ENCODE data around the gene ALDH1A3. TPM values are rescaled to one million over a fixed set of nuclear protein-coding genes. Genes with fewer than 3 reads are reported as not detected.

Gene ALDH1A3
- total RNA-seq, 4 donors from 2014 or later: 8.5 to 99.9 (median 18.4) TPM

DNA sequence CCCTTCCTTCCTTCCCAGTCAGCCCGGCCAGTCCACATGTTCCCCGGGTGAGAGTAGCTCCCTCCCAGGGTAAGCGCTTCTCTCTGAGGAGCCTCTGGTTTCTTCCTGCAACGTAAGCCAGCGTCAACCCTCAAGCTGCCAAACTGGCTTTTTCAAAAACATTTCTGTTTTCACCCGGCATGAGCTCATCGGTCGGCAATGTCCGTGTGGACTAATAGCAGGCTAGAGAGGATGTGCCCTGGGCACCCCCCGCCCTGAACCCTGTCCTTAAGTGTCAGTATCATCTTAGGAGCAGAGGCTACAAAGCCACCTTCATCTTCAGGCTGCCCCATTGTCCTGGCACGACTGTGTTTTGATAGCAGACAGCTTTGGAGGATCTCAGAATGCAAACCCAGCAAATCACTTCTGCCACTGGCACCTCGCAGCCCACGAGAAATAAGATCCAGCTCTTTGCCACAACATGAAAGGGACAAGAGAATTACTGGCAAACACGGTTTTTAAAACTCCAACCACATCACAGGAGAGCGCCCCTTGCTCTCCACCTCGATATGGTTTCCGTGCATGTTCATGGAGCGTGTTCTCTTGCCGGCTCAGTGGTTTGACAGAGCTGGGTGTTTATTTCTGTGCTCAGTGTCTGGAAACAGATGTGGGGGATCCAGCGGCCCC is 9.9 kb downstream of the ALDH1A3 start:
- H3K9me3 ChIP-seq: no peaks in the 10 kb centered on the region
- TF ChIP-seq POLR2A (IDR thresholded peaks at IDR 0.05): no peak
- TF ChIP-seq, protein P1, sequence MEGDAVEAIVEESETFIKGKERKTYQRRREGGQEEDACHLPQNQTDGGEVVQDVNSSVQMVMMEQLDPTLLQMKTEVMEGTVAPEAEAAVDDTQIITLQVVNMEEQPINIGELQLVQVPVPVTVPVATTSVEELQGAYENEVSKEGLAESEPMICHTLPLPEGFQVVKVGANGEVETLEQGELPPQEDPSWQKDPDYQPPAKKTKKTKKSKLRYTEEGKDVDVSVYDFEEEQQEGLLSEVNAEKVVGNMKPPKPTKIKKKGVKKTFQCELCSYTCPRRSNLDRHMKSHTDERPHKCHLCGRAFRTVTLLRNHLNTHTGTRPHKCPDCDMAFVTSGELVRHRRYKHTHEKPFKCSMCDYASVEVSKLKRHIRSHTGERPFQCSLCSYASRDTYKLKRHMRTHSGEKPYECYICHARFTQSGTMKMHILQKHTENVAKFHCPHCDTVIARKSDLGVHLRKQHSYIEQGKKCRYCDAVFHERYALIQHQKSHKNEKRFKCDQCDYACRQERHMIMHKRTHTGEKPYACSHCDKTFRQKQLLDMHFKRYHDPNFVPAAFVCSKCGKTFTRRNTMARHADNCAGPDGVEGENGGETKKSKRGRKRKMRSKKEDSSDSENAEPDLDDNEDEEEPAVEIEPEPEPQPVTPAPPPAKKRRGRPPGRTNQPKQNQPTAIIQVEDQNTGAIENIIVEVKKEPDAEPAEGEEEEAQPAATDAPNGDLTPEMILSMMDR (IDR thresholded peaks at IDR 0.05): no peak
- peak overlapping the region in 2 of 4 donors; percentile 3 to 6 for H3K27ac ChIP-seq
- peak in 1 of 3 donors; percentile 64 for DNase-seq
- no peaks in the 10 kb centered on the region for H3K36me3 ChIP-seq
- H3K4me1 ChIP-seq: no peaks in the 10 kb centered on the region
- H3K27me3 ChIP-seq: no peaks in the 10 kb centered on the region
- no peak overlapping the region for H3K4me3 ChIP-seq

DNA sequence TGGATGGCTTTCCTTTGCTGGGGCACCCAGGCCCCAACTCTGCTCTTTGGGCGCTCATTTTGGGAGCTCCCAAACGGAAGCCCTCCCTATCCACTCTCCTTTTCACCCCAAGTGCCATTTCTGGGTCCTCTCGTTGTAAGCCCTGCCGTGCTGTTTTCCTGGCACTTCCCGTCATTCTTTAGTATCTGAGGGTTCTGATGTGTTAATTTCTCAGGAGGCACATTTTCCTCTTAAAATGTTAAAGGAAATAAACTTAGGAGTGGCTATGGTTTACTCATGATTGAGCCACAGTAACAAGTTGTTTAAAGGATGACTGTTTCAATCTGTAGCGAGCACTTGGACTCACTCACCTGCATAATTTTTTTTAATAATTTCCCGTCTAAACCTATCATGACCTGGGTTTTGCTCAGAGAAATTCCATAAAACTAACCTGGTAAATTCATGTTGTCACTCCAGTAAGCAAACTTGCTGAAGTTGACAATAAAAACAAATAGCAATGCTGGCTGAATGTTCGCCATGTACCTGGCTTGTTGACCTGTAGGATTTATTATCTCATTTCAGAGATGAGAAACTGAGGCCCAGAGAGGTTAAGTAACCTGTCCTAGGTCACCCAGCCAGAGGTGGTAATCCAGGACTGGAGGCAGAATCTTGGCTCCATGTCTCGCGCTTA is 10.6 kb downstream of the ALDH1A3 start:
- Histone ChIP-seq H3K36me3 (no peaks in the 10 kb centered on the region), H3K27me3 (no peaks in the 10 kb centered on the region), H3K9me3 (no peaks in the 10 kb centered on the region), H3K4me3 (no peak overlapping the region), H3K4me1 (no peaks in the 10 kb centered on the region), H3K27ac (peak overlapping the region in 1 of 4 donors; percentile 1)
- peak in 1 of 3 donors; percentile 8 for DNase-seq
- TF ChIP-seq, protein P1 (IDR thresholded peaks at IDR 0.05): no peak
- no peak for TF ChIP-seq POLR2A (IDR thresholded peaks at IDR 0.05)

DNA sequence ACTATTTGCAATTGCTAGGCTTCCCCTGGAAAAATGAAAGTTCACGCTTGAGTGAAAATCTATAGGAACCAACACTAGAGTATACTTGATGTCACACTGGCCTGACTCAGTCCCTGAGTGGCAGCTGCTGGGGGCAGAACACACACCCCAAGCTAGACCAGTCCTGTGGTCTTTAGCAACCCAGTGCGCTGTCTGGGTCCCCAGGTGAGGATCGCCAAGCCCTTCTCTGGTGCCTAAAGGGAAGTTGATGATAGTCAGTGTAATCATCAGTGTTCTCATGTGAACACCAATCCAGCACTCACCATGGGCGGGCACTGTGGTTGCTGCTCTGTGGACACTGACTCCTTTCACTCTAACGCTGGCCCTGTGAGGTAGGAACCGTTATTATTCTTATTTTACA is 11.2 kb downstream of the ALDH1A3 start:
- H3K9me3 ChIP-seq: no peaks in the 10 kb centered on the region
- no peak overlapping the region for H3K27ac ChIP-seq
- TF ChIP-seq POLR2A (IDR thresholded peaks at IDR 0.05): no peak
- TF ChIP-seq, protein P1 (IDR thresholded peaks at IDR 0.05): no peak
- no peaks in the 10 kb centered on the region for H3K4me1 ChIP-seq
- DNase-seq: peak in 1 of 3 donors; percentile 37
- no peaks in the 10 kb centered on the region for H3K27me3 ChIP-seq
- no peaks in the 10 kb centered on the region for H3K36me3 ChIP-seq
- no peak overlapping the region for H3K4me3 ChIP-seq

DNA sequence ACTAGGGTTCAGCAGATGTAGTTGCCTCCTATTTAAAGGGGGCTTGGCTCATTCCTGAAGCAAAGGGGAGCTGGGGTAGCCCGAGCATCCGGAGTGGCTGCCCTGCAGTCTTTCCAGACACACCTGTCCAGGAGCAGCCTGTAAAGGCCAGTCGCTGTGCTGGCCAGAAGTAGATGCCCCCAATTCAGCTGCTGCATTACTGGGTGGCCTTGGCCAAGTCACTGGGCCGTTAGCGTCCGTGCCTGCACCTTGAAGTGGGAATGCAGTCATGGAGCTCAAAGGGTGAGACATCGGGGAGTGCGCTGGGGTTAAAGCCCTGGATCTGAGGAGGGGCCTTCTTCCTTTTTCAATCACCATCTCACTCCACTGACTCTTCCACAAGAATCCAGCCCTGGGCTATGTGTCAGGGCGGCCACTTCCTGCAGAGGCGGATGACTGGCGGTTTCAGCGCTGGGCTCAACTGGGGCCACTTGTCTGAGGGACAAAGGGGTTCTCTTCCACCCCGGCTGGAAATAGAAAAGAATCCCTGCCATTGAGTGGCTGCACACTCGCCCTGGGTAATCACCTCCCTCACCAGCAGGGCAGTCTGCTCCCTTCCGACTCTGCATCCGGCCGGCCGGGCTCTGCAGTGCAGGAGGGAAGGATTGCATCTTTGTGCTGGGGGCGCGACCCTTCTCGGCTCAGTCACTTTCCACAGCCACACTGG is 11.8 kb downstream of the ALDH1A3 start:
- DNase-seq: no peak
- Histone ChIP-seq H3K9me3 (no peaks in the 10 kb centered on the region), H3K27me3 (no peaks in the 10 kb centered on the region), H3K36me3 (no peaks in the 10 kb centered on the region), H3K27ac (no peak overlapping the region), H3K4me3 (no peak overlapping the region), H3K4me1 (no peaks in the 10 kb centered on the region)
- TF ChIP-seq POLR2A (IDR thresholded peaks at IDR 0.05): no peak
- TF ChIP-seq, protein P1 (IDR thresholded peaks at IDR 0.05): no peak

DNA sequence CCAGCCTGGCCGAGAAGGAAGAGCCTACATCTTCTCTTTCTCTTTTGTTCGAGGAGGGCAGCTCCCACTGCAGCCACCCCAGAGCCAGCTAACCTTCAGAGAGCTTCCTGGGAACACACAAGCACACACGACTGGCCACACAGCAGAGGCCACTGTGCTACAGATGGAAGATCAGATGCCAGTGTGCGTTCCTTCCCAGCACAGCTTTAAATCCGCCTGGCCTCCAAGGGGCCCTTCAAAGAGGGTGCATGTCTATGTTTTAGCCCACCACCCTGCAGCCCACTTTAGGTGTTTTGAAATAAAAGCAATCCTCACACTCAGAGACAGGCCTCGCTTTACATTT is 12.4 kb downstream of the ALDH1A3 start:
- Histone ChIP-seq H3K9me3 (no peaks in the 10 kb centered on the region), H3K4me3 (no peak overlapping the region), H3K27me3 (no peaks in the 10 kb centered on the region), H3K36me3 (no peaks in the 10 kb centered on the region), H3K27ac (no peak overlapping the region), H3K4me1 (no peaks in the 10 kb centered on the region)
- no peak for DNase-seq
- no peak for TF ChIP-seq POLR2A (IDR thresholded peaks at IDR 0.05)
- TF ChIP-seq, protein P1 (IDR thresholded peaks at IDR 0.05): no peak

All from Peyer's patch (tissue), 4 donors.